Type B pancreatic cell (in vitro differentiated cells): ENCODE data around the gene VPS26B. TPM values are rescaled to one million over a fixed set of nuclear protein-coding genes. Genes with fewer than 3 reads are reported as not detected.

Source experiments
- DNase-seq: peaks from one replicate; pipeline ENCODE4 v3.0.0; 2021; ENCODE audit warnings: mixed read lengths; ENCODE audit not compliant: unreplicated experiment; ENCODE audit errors: extremely low spot score
- H3K27ac Mint-ChIP-seq: 2 replicates; pipeline ENCODE4 v1.8.0; 2021; ENCODE audit warnings: mild to moderate bottlenecking, mixed read lengths
- H3K27me3 Mint-ChIP-seq: 2 replicates; pipeline ENCODE4 v1.8.0; 2021; ENCODE audit warnings: mixed read lengths
- H3K36me3 Mint-ChIP-seq: 2 replicates; pipeline ENCODE4 v1.8.0; 2021; ENCODE audit warnings: mixed read lengths
- H3K4me1 Mint-ChIP-seq: one replicate; pipeline ENCODE4 v1.8.0; 2021; ENCODE audit warnings: mixed read lengths; ENCODE audit not compliant: unreplicated experiment
- H3K4me3 Mint-ChIP-seq: 2 replicates; pipeline ENCODE4 v1.8.0; 2021; ENCODE audit warnings: mild to moderate bottlenecking, mixed read lengths
- H3K9me3 Mint-ChIP-seq: 2 replicates; pipeline ENCODE4 v1.8.0; 2021; ENCODE audit warnings: mixed read lengths
- CTCF ChIP-seq: fragments of 200-600 bp; sonication (generic); conservative IDR thresholded peaks from 2 replicates; pipeline ENCODE4 v1.5.0; 2021; ENCODE audit warnings: antibody characterized with exemption, mild to moderate bottlenecking
- total RNA-seq: library from RNA; stranded (reverse); gene quantifications from 2 replicates; pipeline ENCODE4 v1.2.1, GENCODE V29; 2021; ENCODE audit warnings: low replicate concordance

The VPS26B gene
- total RNA-seq, 1 donor from 2014 or later, result 43.6 TPM

GRCh38 chr11:134257101-134257500, 32.6 kb downstream of the VPS26B start:
- TF ChIP-seq CTCF, result no peak
- H3K4me1 Mint-ChIP-seq, result peaks cover 15% of the 10 kb centered on the region
- H3K4me3 Mint-ChIP-seq, result no peak overlapping the region
- DNase-seq, result no peak
- peaks cover 8% of the 10 kb centered on the region for H3K36me3 Mint-ChIP-seq
- H3K9me3 Mint-ChIP-seq, result no peaks in the 10 kb centered on the region
- H3K27ac Mint-ChIP-seq, result no peak overlapping the region
- H3K27me3 Mint-ChIP-seq, result no peaks in the 10 kb centered on the region

GRCh38 chr11:134258577-134258976, 34.1 kb downstream of the VPS26B start:
- Mint-ChIP-seq H3K9me3 (no peaks in the 10 kb centered on the region), H3K4me3 (no peak overlapping the region), H3K36me3 (peaks cover 8% of the 10 kb centered on the region), H3K27me3 (no peaks in the 10 kb centered on the region), H3K4me1 (peaks cover 10% of the 10 kb centered on the region), H3K27ac (no peak overlapping the region)
- TF ChIP-seq CTCF, result no peak
- no peak for DNase-seq

GRCh38 chr11:134260503-134260902, 36.0 kb downstream of the VPS26B start:
- Mint-ChIP-seq H3K9me3 (no peaks in the 10 kb centered on the region), H3K4me3 (no peak overlapping the region), H3K27me3 (no peaks in the 10 kb centered on the region), H3K36me3 (peaks cover 8% of the 10 kb centered on the region), H3K27ac (no peak overlapping the region), H3K4me1 (no peaks in the 10 kb centered on the region)
- no peak for TF ChIP-seq CTCF
- DNase-seq, result no peak

GRCh38 chr11:134260983-134261382, 36.5 kb downstream of the VPS26B start:
- H3K4me3 Mint-ChIP-seq, result no peak overlapping the region
- H3K4me1 Mint-ChIP-seq, result no peaks in the 10 kb centered on the region
- no peak overlapping the region for H3K27ac Mint-ChIP-seq
- no peak for DNase-seq
- H3K27me3 Mint-ChIP-seq, result no peaks in the 10 kb centered on the region
- no peak for TF ChIP-seq CTCF
- H3K9me3 Mint-ChIP-seq, result no peaks in the 10 kb centered on the region
- peaks cover 8% of the 10 kb centered on the region for H3K36me3 Mint-ChIP-seq

- no peak overlapping the region for H3K4me3 Mint-ChIP-seq
- DNase-seq, result no peak
- no peaks in the 10 kb centered on the region for H3K4me1 Mint-ChIP-seq
- no peak overlapping the region for H3K27ac Mint-ChIP-seq
- TF ChIP-seq CTCF, result peak; percentile 67
- peaks cover 2% of the 10 kb centered on the region for H3K27me3 Mint-ChIP-seq
- peaks cover 8% of the 10 kb centered on the region for H3K36me3 Mint-ChIP-seq
- H3K9me3 Mint-ChIP-seq, result no peaks in the 10 kb centered on the region
Measured at GRCh38 chr11:134261626-134262488, 37.4 kb downstream of the VPS26B start.
